ENCODE measurements around the gene AP5B1.

DNA sequence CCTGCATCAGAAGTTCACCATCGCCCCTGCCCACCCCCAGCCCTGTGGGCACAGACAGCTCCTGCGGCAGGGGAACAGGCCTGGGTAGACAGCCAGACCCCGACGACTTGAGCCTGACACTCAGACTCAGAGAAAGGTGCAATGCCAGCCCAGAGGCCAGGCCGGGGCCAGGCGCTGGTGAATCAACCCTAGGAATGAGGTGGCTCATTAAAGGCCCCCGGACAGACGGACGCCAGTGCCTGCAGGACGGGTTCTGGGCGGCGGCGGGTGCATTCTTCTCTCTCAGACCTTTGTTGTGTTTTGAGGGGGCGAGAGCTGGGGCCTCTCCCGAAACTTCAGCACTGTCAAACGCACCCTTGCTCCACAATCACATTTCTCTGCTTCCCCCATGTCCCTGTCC is 11.7 kb upstream of the AP5B1 start:
- TF ChIP-seq, protein P1, sequence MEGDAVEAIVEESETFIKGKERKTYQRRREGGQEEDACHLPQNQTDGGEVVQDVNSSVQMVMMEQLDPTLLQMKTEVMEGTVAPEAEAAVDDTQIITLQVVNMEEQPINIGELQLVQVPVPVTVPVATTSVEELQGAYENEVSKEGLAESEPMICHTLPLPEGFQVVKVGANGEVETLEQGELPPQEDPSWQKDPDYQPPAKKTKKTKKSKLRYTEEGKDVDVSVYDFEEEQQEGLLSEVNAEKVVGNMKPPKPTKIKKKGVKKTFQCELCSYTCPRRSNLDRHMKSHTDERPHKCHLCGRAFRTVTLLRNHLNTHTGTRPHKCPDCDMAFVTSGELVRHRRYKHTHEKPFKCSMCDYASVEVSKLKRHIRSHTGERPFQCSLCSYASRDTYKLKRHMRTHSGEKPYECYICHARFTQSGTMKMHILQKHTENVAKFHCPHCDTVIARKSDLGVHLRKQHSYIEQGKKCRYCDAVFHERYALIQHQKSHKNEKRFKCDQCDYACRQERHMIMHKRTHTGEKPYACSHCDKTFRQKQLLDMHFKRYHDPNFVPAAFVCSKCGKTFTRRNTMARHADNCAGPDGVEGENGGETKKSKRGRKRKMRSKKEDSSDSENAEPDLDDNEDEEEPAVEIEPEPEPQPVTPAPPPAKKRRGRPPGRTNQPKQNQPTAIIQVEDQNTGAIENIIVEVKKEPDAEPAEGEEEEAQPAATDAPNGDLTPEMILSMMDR (IDR thresholded peaks at IDR 0.05), result no peak
- TF ChIP-seq EP300 (IDR thresholded peaks at IDR 0.05), result no peak
- TF ChIP-seq POLR2A (IDR thresholded peaks at IDR 0.05), result no peak
